H9 (cell line): ENCODE results near the gene TMEM54. TPM values are rescaled to one million over a fixed set of nuclear protein-coding genes. Genes with fewer than 3 reads are reported as not detected.

Experiments
- DNase-seq: peaks from one replicate; pipeline ENCODE4 v3.0.0-alpha.2; 2017
- H2AFZ ChIP-seq: one replicate; pipeline ENCODE4 v1.6.1; 2013; ENCODE audit warnings: mild to moderate bottlenecking, low read length, control low read depth, moderate library complexity
- H2AK5ac ChIP-seq: 2 replicates; pipeline ENCODE4 v1.6.1; 2013; ENCODE audit warnings: low read length, control low read depth, mixed read lengths; ENCODE audit not compliant: insufficient read length
- H2BK120ac ChIP-seq: one replicate; pipeline ENCODE4 v1.6.1; 2013; ENCODE audit warnings: low read depth, mild to moderate bottlenecking, low read length, control low read depth, inconsistent platforms; ENCODE audit not compliant: poor library complexity, severe bottlenecking
- H2BK12ac ChIP-seq: 2 replicates; pipeline ENCODE4 v1.6.1; 2013; ENCODE audit warnings: low read length, control low read depth, mixed read lengths, low read depth; ENCODE audit not compliant: insufficient read length
- H2BK15ac ChIP-seq: 2 replicates; pipeline ENCODE4 v1.6.1; 2013; ENCODE audit warnings: low read depth, low read length, control low read depth
- H2BK20ac ChIP-seq: one replicate; pipeline ENCODE4 v1.6.1; 2013; ENCODE audit warnings: low read depth, mild to moderate bottlenecking, low read length, control low read depth, inconsistent platforms; ENCODE audit not compliant: poor library complexity, severe bottlenecking
- H2BK5ac ChIP-seq: 2 replicates; pipeline ENCODE4 v1.6.1; 2013; ENCODE audit warnings: low read length, control low read depth, mixed read lengths; ENCODE audit not compliant: insufficient read length
- H3K14ac ChIP-seq: 2 replicates; pipeline ENCODE4 v1.6.1; 2013; ENCODE audit warnings: low read length, control low read depth; ENCODE audit not compliant: insufficient read depth
- H3K18ac ChIP-seq: 2 replicates; pipeline ENCODE4 v1.6.1; 2013; ENCODE audit warnings: low read depth, mild to moderate bottlenecking, mixed read lengths, low read length, control low read depth; ENCODE audit not compliant: insufficient read length
- H3K23ac ChIP-seq: 2 replicates; pipeline ENCODE4 v1.6.1; 2013; ENCODE audit warnings: low read length, control low read depth, mixed read lengths, low read depth; ENCODE audit not compliant: insufficient read length
- H3K23me2 ChIP-seq: 2 replicates; pipeline ENCODE4 v1.6.1; 2013; ENCODE audit warnings: low read depth, mild to moderate bottlenecking, mixed read lengths, low read length, control low read depth; ENCODE audit not compliant: insufficient read length, poor library complexity, severe bottlenecking
- H3K27ac ChIP-seq: 2 replicates; pipeline ENCODE4 v1.5.1; 2013; ENCODE audit warnings: low read length, control low read depth, mixed read lengths, low read depth; ENCODE audit not compliant: insufficient read length
- H3K27me3 ChIP-seq: 2 replicates; pipeline ENCODE4 v1.6.1; 2013; ENCODE audit warnings: low read length, control low read depth, inconsistent platforms; ENCODE audit not compliant: insufficient read depth
- H3K4ac ChIP-seq: 2 replicates; pipeline ENCODE4 v1.6.1; 2013; ENCODE audit warnings: low read depth, mild to moderate bottlenecking, control low read depth, inconsistent platforms, low read length, moderate library complexity
- H3K4me1 ChIP-seq: 2 replicates; pipeline ENCODE4 v1.6.1; 2013; ENCODE audit warnings: low read length, control low read depth, inconsistent platforms; ENCODE audit not compliant: insufficient read depth
- H3K4me2 ChIP-seq: 2 replicates; pipeline ENCODE4 v1.6.1; 2013; ENCODE audit warnings: low read length, control low read depth, mixed read lengths; ENCODE audit not compliant: insufficient read length, insufficient read depth
- H3K56ac ChIP-seq: 2 replicates; pipeline ENCODE4 v1.6.1; 2013; ENCODE audit warnings: low read depth, mild to moderate bottlenecking, mixed read lengths, low read length, control low read depth; ENCODE audit not compliant: insufficient read length
- H3K79me1 ChIP-seq: 2 replicates; pipeline ENCODE4 v1.6.1; 2013; ENCODE audit warnings: low read depth, mild to moderate bottlenecking, moderate library complexity, low read length, control low read depth, inconsistent platforms; ENCODE audit not compliant: insufficient read depth, poor library complexity, severe bottlenecking
- H3K79me2 ChIP-seq: 2 replicates; pipeline ENCODE4 v1.6.1; 2013; ENCODE audit warnings: low read length, control low read depth, inconsistent platforms; ENCODE audit not compliant: insufficient read depth
- H3K9ac ChIP-seq: 2 replicates; pipeline ENCODE4 v1.6.1; 2013; ENCODE audit warnings: low read length, control low read depth, mixed read lengths; ENCODE audit not compliant: insufficient read length; ENCODE audit errors: extremely low read depth
- H3K9me3 ChIP-seq: one replicate; pipeline ENCODE4 v1.6.1; 2013; ENCODE audit warnings: low read depth, low read length, inconsistent platforms; ENCODE audit not compliant: control insufficient read depth
- H3T11ph ChIP-seq: one replicate; pipeline ENCODE4 v1.6.1; 2013; ENCODE audit warnings: mild to moderate bottlenecking, low read length, control low read depth, inconsistent platforms
- H4K20me1 ChIP-seq: one replicate; pipeline ENCODE4 v1.6.1; 2013; ENCODE audit not compliant: control insufficient read depth, insufficient read length, insufficient read depth
- H4K5ac ChIP-seq: 2 replicates; pipeline ENCODE4 v1.6.1; 2013; ENCODE audit warnings: low read depth, mild to moderate bottlenecking, mixed read lengths, low read length, control low read depth; ENCODE audit not compliant: insufficient read length
- H4K8ac ChIP-seq: replicated peaks from 2 replicates; pipeline ENCODE4 v1.6.1; 2013; ENCODE audit warnings: low read length, control low read depth, mixed read lengths, low read depth; ENCODE audit not compliant: insufficient read length
- H4K91ac ChIP-seq: 2 replicates; pipeline ENCODE4 v1.6.1; 2013; ENCODE audit warnings: low read depth, mild to moderate bottlenecking, moderate library complexity, mixed read lengths, low read length, control low read depth; ENCODE audit not compliant: insufficient read length
- H3K27ac Mint-ChIP-seq, 3 experiments: 2 replicates in 2 of 3; 3 replicates in 1 of 3; pipeline ENCODE4 v1.8.0; 2020 to 2021; ENCODE audit warnings: mixed read lengths in 3 of 3, mild to moderate bottlenecking in 1 of 3, moderate library complexity in 1 of 3
- H3K27me3 Mint-ChIP-seq: 2 replicates; pipeline ENCODE4 v1.8.0; 2021; ENCODE audit warnings: low read depth, mild to moderate bottlenecking, moderate library complexity, mixed read lengths
- H3K36me3 Mint-ChIP-seq, 3 experiments: 2 replicates in 2 of 3; 3 replicates in 1 of 3; pipeline ENCODE4 v1.8.0; 2020 to 2021; ENCODE audit warnings: low read depth in 3 of 3, mixed read lengths in 3 of 3; ENCODE audit not compliant: insufficient read depth in 1 of 3
- H3K4me1 Mint-ChIP-seq, 2 experiments: 2 replicates each; pipeline ENCODE4 v1.8.0; 2020; ENCODE audit warnings: mixed read lengths in 2 of 2
- H3K4me3 Mint-ChIP-seq, 2 experiments: 2 replicates in 1 of 2; 3 replicates in 1 of 2; pipeline ENCODE4 v1.8.0; 2020 to 2021; ENCODE audit warnings: mild to moderate bottlenecking in 2 of 2, mixed read lengths in 2 of 2, moderate library complexity in 1 of 2
- H3K9me3 Mint-ChIP-seq, 2 experiments: 2 replicates in 1 of 2; 3 replicates in 1 of 2; pipeline ENCODE4 v1.8.0; 2020; ENCODE audit warnings: mild to moderate bottlenecking in 2 of 2, mixed read lengths in 2 of 2, moderate library complexity in 1 of 2
- CTCF ChIP-seq: fragments of 200-600 bp; sonication (generic); conservative IDR thresholded peaks from 3 replicates; pipeline ENCODE4 v1.8.0; 2021; ENCODE audit warnings: antibody characterized with exemption, mild to moderate bottlenecking
- WGBS: extraction: QIAGEN DNeasy Blood & Tissue Kit; methylation state at CpG from one replicate; pipeline ENCODE4 v1.1.7; 2013; ENCODE audit warnings: missing lambda C conversion rate, low lambda C conversion rate, mixed read lengths; ENCODE audit not compliant: insufficient read length; ENCODE audit errors: extremely low coverage; 5-methylcytosine and 5-hydroxymethylcytosine counted together
- total RNA-seq: library from RNA; stranded (reverse); gene quantifications from 2 replicates; pipeline ENCODE4 v1.2.1, GENCODE V29; 2021

TMEM54 gene
- total RNA-seq, 1 experiment from 2014 or later = 17.2 TPM

- no peak overlapping the region for H2BK20ac ChIP-seq
- H3K56ac ChIP-seq = no peak overlapping the region
- no peak overlapping the region for H2BK5ac ChIP-seq
- no peak overlapping the region for H2AFZ ChIP-seq
- Mint-ChIP-seq H3K36me3 (peaks cover 0 to 9% (median 0%) of the 10 kb centered on the region in 3 experiments; a peak in 2 of 7 replicates), H3K4me1 (peaks cover 12 to 29% of the 10 kb centered on the region in 2 experiments; a peak in 3 of 4 replicates), H3K27me3 (peaks cover 70% of the 10 kb centered on the region), H3K9me3 (peaks cover 5 to 8% of the 10 kb centered on the region in 2 experiments; a peak in 3 of 5 replicates), H3K4me3 (no peak overlapping the region), H3K27ac (peak overlapping the region in 1 of 3 experiments; percentile 80; a peak in 2 of 7 replicates)
- H4K91ac ChIP-seq = no peak overlapping the region
- no peak overlapping the region for H2AK5ac ChIP-seq
- no peak overlapping the region for H3K14ac ChIP-seq
- H3K9ac ChIP-seq = no peak overlapping the region
- no peak overlapping the region for H3K27ac ChIP-seq
- no peak overlapping the region for H4K8ac ChIP-seq
- H3K18ac ChIP-seq = no peak overlapping the region
- H4K20me1 ChIP-seq = peaks cover 3% of the 10 kb centered on the region
- H3K27me3 ChIP-seq = peaks cover 16% of the 10 kb centered on the region; the same call in 1 of the 2 replicates
- no peak overlapping the region for H3T11ph ChIP-seq
- no peak overlapping the region for H2BK12ac ChIP-seq
- H2BK15ac ChIP-seq = no peak overlapping the region
- no peak overlapping the region for H3K4me2 ChIP-seq
- WGBS = no CpG with 5 or more reads among the region's 5 CpGs
- no peaks in the 10 kb centered on the region for H3K4me1 ChIP-seq
- no peak overlapping the region for H3K4ac ChIP-seq
- no peak for TF ChIP-seq CTCF
- no peaks in the 10 kb centered on the region for H3K79me2 ChIP-seq
- no peaks in the 10 kb centered on the region for H3K9me3 ChIP-seq
- no peak overlapping the region for H2BK120ac ChIP-seq
- H3K79me1 ChIP-seq = no peaks in the 10 kb centered on the region
- H3K23ac ChIP-seq = no peak overlapping the region
- no peak overlapping the region for H4K5ac ChIP-seq
- H3K23me2 ChIP-seq = peaks cover 8% of the 10 kb centered on the region
- no peak for DNase-seq
Measured at GRCh38 chr1:32896451-32896850, 4.7 kb downstream of the TMEM54 start.
